HepG2 (cell line): ENCODE data around the gene ZNF587B. TPM values are rescaled to one million over a fixed set of nuclear protein-coding genes. Genes with fewer than 3 reads are reported as not detected.
A peak's percentile ranks its signal among the peaks of the same experiment; 100 is the strongest.
"Not testable (repeated sequence)": the region's sequence is repeated elsewhere in the genome, so short reads cannot be mapped to it uniquely, and the experiment has no call there.

Experiments
- ATAC-seq: fragments of 200-7000 bp; cut with Tn5 transposase; 3 replicates; pipeline ENCODE4 v1.9.1; 2020; ENCODE audit warnings: mild to moderate bottlenecking, moderate library complexity
- BruUV-seq: library from RNA; stranded (reverse); fragments of 400-500 nt; replicated peaks from 2 replicates; lab custom pipeline; 2021; lab: Mats Ljungman, UMichigan
- CTCF ChIA-PET: fragments of 300-600 bp; formaldehyde crosslinking; extraction: SDS; loops from one replicate; lab custom pipeline; 2021; ENCODE audit warnings: low total read pairs, inconsistent platforms, low intra/inter-chr PET ratio; lab: Yijun Ruan, JAX
- POLR2A ChIA-PET: fragments of 350-600 bp; sonication (Branson Sonifier 250); formaldehyde crosslinking; loops from one replicate; lab custom pipeline; 2020; ENCODE audit warnings: antibody characterized with exemption, inconsistent platforms; lab: Yijun Ruan, JAX
- DNase-seq: peaks from one replicate; pipeline ENCODE4 v3.0.0-alpha.2; 2015; ENCODE audit warnings: low spot score
- FAIRE-seq: peaks from 3 replicates; lab custom pipeline; 2011; peaks lifted over from hg19 to GRCh38; lab: Jason Lieb, UNC
- H2AFZ ChIP-seq: one replicate; pipeline ENCODE4 v1.6.1; 2011; ENCODE audit warnings: low read length, inconsistent platforms
- H3K27ac ChIP-seq: fragments of 300-600 bp; 3 replicates; pipeline ENCODE4 v1.8.0; 2011; ENCODE audit warnings: mixed run types, mild to moderate bottlenecking, mixed read lengths, low read length, inconsistent platforms; ENCODE audit not compliant: insufficient read depth; ENCODE audit errors: extremely low read length
- H3K27me3 ChIP-seq, 2 experiments: fragments of 200-600 bp in 1 of 2; 2 replicates in 1 of 2; 3 replicates in 1 of 2; pipeline versions ENCODE4 v1.6.0 to v1.8.0; 2011; ENCODE audit warnings: low read length in 2 of 2, mild to moderate bottlenecking in 2 of 2, moderate library complexity in 2 of 2, inconsistent platforms in 1 of 2; ENCODE audit not compliant: insufficient read depth in 2 of 2, control insufficient read depth in 1 of 2
- H3K36me3 ChIP-seq, 2 experiments: fragments of 200-600 bp in 1 of 2; replicated peaks in 1 of 2; 2 replicates in 1 of 2; 3 replicates in 1 of 2; pipeline versions ENCODE4 v1.5.1 to v1.8.0; 2011; ENCODE audit warnings: low read length in 2 of 2, inconsistent platforms in 1 of 2; ENCODE audit not compliant: insufficient read depth in 2 of 2, control insufficient read depth in 1 of 2
- H3K4me1 ChIP-seq: 2 replicates; pipeline ENCODE4 v1.5.1; 2012; ENCODE audit warnings: low read length, inconsistent platforms; ENCODE audit not compliant: insufficient read depth
- H3K4me2 ChIP-seq: 2 replicates; pipeline ENCODE4 v1.6.0; 2011; ENCODE audit warnings: low read depth, low read length, inconsistent platforms
- H3K4me3 ChIP-seq, 3 experiments: fragments of 200-600 bp in 1 of 3; sonication (generic), shearing (Covaris generic) in 1 of 3; replicated peaks in 1 of 3; 2 replicates each; pipeline ENCODE4 v1.5.1; 2011 to 2016; ENCODE audit warnings: low read length in 3 of 3, inconsistent platforms in 2 of 3, low read depth in 2 of 3, mild to moderate bottlenecking in 2 of 3, control low read depth in 1 of 3, mixed read lengths in 1 of 3; ENCODE audit not compliant: insufficient read depth in 1 of 3
- H3K79me2 ChIP-seq: one replicate; pipeline ENCODE4 v1.6.1; 2011; ENCODE audit warnings: low read length, inconsistent platforms; ENCODE audit not compliant: insufficient read depth
- H3K9ac ChIP-seq: 2 replicates; pipeline ENCODE4 v1.6.0; 2011; ENCODE audit warnings: mild to moderate bottlenecking, low read depth, low read length, inconsistent platforms; ENCODE audit not compliant: insufficient read depth
- H3K9me3 ChIP-seq: 2 replicates; pipeline ENCODE4 v1.5.1; 2012; ENCODE audit warnings: mild to moderate bottlenecking, low read length
- H4K20me1 ChIP-seq: 2 replicates; pipeline ENCODE4 v1.6.0; 2011; ENCODE audit warnings: inconsistent platforms, mild to moderate bottlenecking, low read length, moderate library complexity; ENCODE audit not compliant: insufficient read depth
- SAP130 ChIP-seq: IDR thresholded peaks from 2 replicates; pipeline ENCODE4 v1.6.1; 2016; ENCODE audit warnings: low read depth
- WGBS: methylation state at CpG from one replicate; pipeline ENCODE4 v1.1.6; 2017; ENCODE audit warnings: low lambda C conversion rate; 5-methylcytosine and 5-hydroxymethylcytosine counted together
- in situ Hi-C: cut with HindIII; loops from 2 replicates; pipeline ENCODE4 v1.10.0; 2017; ENCODE audit warnings: low pct_unique_long_range_greater_than_20kb; ENCODE audit not compliant: extremely low pct_ligation_motif_present
- intact Hi-C: fragments of 100-400 bp; cut with micrococcal nuclease; formaldehyde crosslinking; loops from one replicate; pipeline ENCODE4 v1.10.0; 2022; ENCODE audit not compliant: unreplicated experiment
- polyA plus RNA-seq, 8 experiments: library from polyadenylated mRNA; depleted of rRNA in 3 of 8; stranded (reverse) in 7 of 8; unstranded in 1 of 8; fragments of >200 nt; fragmentation: Illumina TruSeq in 4 of 8; extraction: Trizol in 4 of 8; gene quantifications; 2 replicates each; pipeline versions ENCODE4 v1.2.1 to v1.2.3, GENCODE V29; 2011 to 2016; ENCODE audit warnings: low read depth in 4 of 8, missing spikeins in 1 of 8, mixed read lengths in 1 of 8; ENCODE audit not compliant: insufficient read depth in 1 of 8
- total RNA-seq, 5 experiments: library from RNA; depleted of rRNA; stranded (reverse); fragments of >200 nt; fragmentation: Illumina TruSeq; extraction: Trizol; gene quantifications; 2 replicates each; pipeline ENCODE4 v1.2.3, GENCODE V29; 2016; ENCODE audit warnings: low read depth in 1 of 5

The ZNF587B gene
- total and polyA plus RNA-seq, 2 of the 13 experiments (the other 11 are each of a cell fraction or from before 2014, with no cell fraction given), result 5.2 to 29.9 TPM

DNA sequence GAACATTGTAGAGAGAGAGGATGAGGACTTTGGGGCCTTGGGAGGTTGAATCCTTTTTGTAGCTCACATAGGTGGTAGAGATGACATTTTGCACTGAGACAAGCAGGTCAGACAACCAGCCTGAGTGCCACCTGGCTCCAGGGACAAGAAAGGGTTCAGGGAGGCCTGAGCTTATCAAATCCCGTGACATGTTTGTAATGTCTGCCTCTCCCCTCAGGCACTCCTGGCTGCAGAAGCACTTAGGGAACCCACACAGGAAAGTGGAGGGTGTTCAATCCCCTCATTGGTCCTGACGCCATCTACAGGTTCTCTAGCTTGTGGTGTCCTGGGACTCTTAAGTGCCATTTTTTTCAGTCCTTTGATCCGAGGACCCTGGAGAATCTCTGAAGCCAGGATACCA is 9.0 kb upstream of the ZNF587B start:
- DNase-seq, BruUV-seq, H2AFZ ChIP-seq, ATAC-seq, in situ Hi-C loops, H3K9me3 ChIP-seq, POLR2A ChIA-PET, CTCF ChIA-PET, H3K27me3 ChIP-seq: not testable (repeated sequence)
- Histone ChIP-seq H3K4me2 (peak overlapping the region; percentile 97), H3K9ac (peak overlapping the region; percentile 98), H4K20me1 (peaks cover 16% of the 10 kb centered on the region; the same call in 1 of the 2 replicates), H3K27ac (peak overlapping the region; percentile 90), H3K4me1 (peaks cover 55% of the 10 kb centered on the region), H3K79me2 (peaks cover 61% of the 10 kb centered on the region), H3K4me3 (peak overlapping the region; percentile 86 to 96 (median 88)), H3K36me3 (peaks cover 0 to 10% of the 10 kb centered on the region in 2 experiments; a peak in 1 of 5 replicates)
- intact Hi-C loops, result loop anchor here (10.0 kb wide), 1 partner anchor 334 kb away; the partner anchor contains the start of gene ZNF329
- peak; percentile 47 for FAIRE-seq
- 0% methylated on average over 1 of the region's 3 CpGs for WGBS
- 0 out of 2 replicates have a peak, but pooled peaks have one; percentile 14 for TF ChIP-seq SAP130 (CRISPR knock-in tag)

DNA sequence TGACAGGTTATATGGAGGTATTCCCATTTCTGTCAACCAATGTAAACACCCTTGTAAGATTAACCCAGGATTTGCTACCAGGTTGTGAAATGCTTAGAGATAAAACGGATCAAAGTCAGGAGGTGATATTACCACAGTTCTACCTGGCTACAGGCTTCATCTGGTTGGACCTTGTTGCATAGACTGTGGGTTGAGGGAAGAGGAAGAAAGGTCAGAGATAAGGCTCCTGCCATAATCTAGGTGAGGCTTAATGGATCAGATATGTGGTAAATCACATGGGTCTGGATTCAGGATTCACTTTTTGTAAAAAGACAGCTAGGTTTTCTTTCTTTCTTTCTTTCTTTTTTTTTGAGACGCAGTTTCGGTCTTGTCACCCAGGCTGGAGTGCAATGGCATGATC is 8.6 kb upstream of the ZNF587B start:
- POLR2A ChIA-PET, H3K9me3 ChIP-seq, H3K9ac ChIP-seq, CTCF ChIA-PET, BruUV-seq, DNase-seq, H3K27me3 ChIP-seq, H2AFZ ChIP-seq, ATAC-seq, FAIRE-seq, in situ Hi-C loops, H3K4me3 ChIP-seq, H3K4me2 ChIP-seq, H3K27ac ChIP-seq: not testable (repeated sequence)
- Histone ChIP-seq H3K36me3 (peaks cover 2 to 14% of the 10 kb centered on the region in 2 experiments; a peak in 2 of 5 replicates), H3K79me2 (peaks cover 65% of the 10 kb centered on the region), H4K20me1 (peaks cover 16% of the 10 kb centered on the region; the same call in 1 of the 2 replicates), H3K4me1 (peaks cover 55% of the 10 kb centered on the region)
- WGBS, result 97% methylated on average over 2 of the region's 3 CpGs
- intact Hi-C loops, result loop anchor here (10.0 kb wide), 1 partner anchor 333 kb away; the partner anchor contains the start of gene ZNF329

DNA sequence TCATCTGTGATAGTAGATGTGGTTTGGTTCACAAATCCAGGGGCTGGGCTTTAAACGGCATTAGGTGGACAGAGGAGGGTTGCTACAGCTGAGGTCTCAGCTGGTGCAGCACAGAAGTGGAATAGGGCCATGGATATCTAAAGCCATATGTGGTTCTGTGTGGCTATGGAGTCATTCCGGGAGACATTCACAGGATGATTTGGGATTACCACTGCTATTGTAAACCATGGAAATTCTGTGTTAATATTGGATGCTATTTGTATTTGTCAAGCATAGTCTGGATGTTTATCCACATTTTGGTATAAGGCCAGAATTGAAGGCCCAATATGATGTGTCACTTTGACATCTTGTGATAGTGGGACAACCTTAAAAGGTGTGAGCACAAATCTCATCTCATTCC is 6.9 kb upstream of the ZNF587B start:
- BruUV-seq, FAIRE-seq, H3K27me3 ChIP-seq, H3K4me3 ChIP-seq, H2AFZ ChIP-seq, H3K27ac ChIP-seq, POLR2A ChIA-PET, H3K9me3 ChIP-seq, in situ Hi-C loops, H3K9ac ChIP-seq, ATAC-seq, CTCF ChIA-PET, DNase-seq: not testable (repeated sequence)
- peaks cover 63% of the 10 kb centered on the region for H3K4me1 ChIP-seq
- H3K36me3 ChIP-seq, result peaks cover 2 to 15% of the 10 kb centered on the region in 2 experiments; a peak in 2 of 5 replicates
- 74% methylated on average over 2 of the region's 2 CpGs for WGBS
- H4K20me1 ChIP-seq, result peaks cover 16% of the 10 kb centered on the region; the same call in 1 of the 2 replicates
- peaks cover 75% of the 10 kb centered on the region for H3K79me2 ChIP-seq
- intact Hi-C loops, result loop anchor here (10.0 kb wide), 1 partner anchor 332 kb away; the partner anchor contains the start of gene ZNF329
- peak overlapping the region; percentile 52 for H3K4me2 ChIP-seq
